SU-DHL-6 (cell line): Measurements from ENCODE around the gene MYPN.

Experiments used
- CTCF ChIP-seq: fragments of 200-600 bp; sonication (generic); IDR thresholded peaks from one replicate; pipeline ENCODE4 v1.5.1; 2017; ENCODE audit warnings: antibody characterized with exemption, mild to moderate bottlenecking, low read length, moderate library complexity; ENCODE audit not compliant: insufficient read depth, poor library complexity, severe bottlenecking
- EZH2phosphoT487 ChIP-seq: fragments of 200-600 bp; sonication (generic), shearing (Covaris generic); conservative IDR thresholded peaks from 2 replicates; pipeline ENCODE4 v1.6.1; 2018; ENCODE audit warnings: mild to moderate bottlenecking, antibody characterized with exemption, low read length, moderate library complexity, mixed read lengths

- TF ChIP-seq CTCF (no peak), EZH2phosphoT487 (no peak)
These were observed 2.6 kb upstream of the MYPN start for GRCh38 chr10:68106656-68107055.
